ENCODE results near the gene TMEM158.

Gene TMEM158

DNA sequence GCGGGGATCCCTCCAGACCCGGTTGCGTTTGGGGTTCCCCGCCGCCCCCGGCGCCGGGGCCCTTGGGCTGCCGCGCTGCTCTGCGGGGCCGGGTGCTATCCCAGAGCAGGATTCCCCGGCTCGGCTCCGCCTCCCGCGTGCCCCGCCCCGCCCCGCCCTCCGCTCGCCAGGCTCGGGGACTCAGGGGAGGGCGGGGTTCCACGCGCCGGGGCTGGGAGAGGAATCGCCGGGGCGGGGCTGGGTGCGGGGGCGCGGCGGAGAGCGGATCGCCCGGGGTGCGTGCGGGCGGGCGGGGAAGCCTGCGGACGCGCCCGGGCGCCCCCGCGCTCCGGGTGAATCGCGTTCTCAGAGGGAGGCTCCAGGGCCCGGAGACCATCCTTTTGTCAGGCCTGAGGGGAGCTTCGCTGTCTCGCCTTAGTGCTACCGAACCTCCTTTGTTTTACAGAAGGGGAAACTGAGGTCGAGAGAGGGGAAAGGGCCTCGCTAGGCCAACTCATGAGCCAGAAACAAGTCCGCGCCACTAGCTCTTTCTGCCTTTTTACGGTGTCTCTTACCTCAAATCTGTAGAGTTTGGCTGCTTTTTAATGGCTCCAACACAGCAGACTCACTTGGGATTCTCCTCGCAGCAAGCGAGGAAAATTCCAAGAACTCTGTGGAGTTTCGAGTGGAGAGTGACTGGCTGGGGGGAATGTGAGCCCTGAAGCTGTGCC is at the start of gene TMEM158:
Gene TMEM158 (minus strand): TSS at position 82 of the 710 bp plus-strand sequence. CDS start 260 bp downstream, outside the sequence.
- peak; percentile 71 for DNase-seq (ENCODE audit: low spot score)

GRCh38 chr3:45275006-45275704 is 49.1 kb upstream of the TMEM158 start:
- DNase-seq (ENCODE audit: low spot score) = no peak

DNA sequence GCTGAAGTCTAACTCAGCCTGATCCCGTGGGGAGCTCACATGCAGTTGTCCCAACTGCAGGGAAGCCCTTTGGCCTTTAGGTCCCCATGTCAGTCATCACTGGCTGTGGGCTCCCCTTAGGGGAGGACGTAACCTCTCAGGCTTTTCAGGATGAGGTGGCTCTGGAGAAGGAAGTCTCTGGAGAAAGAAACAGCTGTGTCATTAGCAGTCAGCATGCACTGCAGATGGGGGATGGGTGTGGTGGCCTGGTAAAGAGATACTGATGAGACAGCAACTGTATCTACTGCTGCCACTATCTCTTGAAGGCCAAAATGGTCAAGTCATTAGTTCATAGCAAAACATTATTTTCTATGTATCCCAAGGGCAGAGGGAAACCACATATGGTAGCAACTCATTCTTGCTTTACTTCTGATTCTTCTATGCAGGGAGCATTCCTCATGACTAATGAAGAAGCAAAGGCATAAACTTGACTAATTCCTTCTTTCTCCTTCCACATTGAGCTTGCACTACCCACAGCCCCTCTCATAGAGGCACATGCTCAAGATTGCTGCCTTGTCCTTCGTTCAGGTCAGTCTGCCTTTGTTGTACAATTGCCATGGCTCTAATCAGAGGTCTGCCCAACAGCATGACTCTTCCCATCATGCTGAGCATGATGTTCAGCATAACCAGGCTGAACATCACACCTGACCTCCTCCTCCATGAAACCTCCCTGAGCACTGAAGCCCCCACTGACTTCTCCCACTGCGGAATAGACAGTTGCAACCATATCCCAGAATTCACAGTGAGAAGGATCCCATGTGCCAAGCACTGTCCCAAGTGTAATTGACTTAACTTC is 47.8 kb upstream of the TMEM158 start:
- DNase-seq (ENCODE audit: low spot score) = no peak

DNA sequence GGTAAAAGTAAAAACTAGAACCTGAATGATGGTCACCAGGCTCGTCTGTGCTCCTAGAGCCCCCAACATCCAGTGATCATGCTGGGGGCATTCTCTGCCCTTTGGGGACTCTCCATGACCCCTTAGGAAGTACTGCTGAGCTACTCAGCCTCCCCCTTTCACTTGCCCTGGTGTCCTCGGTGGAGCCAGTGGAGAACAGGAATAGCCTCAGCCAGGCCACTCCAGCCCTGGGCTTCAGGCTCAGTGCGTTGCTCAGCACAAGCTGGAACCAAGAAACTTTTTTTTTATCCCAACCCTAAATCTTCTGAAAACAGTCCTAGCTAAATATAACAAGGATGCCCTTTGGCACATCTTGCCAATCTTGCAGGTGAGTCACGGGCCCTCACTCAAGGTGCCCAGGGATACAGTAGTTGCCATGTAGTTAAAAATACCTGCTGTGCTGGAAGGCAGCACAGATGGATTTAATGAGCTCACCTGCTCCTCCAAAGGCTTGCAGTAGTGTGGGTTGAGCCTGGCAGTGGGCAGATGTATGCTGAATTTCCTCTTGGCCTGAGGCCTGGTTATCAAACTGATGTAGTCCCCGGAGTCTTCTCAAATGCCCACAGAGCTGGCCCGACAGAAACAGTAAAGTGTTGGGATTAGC is 46.9 kb upstream of the TMEM158 start:
- DNase-seq (ENCODE audit: low spot score) = no peak

DNA sequence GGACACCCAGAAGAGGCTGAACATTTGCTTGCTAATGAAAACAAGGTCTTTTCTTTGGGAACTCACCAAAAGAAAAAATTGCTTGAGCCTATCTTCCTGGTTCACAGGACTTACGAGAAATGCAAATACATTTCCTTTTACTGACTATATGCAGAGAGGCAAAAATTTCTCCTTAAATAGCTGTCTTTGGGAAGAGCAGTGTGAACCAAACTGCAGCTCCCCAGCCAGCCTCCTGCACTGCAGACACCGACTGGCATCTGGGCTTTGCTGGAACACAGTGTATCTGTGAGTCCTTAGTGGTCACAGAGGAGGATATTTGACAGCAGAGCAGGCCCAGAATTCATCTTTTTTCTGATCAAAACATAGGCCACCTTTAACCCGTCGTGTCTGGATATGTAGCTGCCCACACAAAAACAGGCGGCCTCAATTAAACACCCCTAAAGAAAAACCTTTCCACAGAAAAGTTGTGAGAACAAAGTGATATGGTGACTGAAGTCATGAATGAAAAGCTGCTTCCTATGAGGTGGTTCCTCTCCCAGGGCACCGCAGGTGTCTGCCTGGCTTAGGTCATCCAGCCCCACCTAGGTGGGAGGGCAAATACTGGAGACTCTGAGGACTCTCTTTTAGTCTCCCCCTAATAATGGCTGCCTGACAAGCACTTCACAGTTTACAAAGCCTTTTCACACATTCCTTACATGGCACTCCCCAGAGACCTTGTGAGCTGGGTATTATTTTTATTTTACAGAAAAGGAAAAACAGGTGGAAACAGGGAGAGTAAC is 46.1 kb upstream of the TMEM158 start:
- DNase-seq (ENCODE audit: low spot score) = no peak

GRCh38 chr3:45269952-45270351 is 43.9 kb upstream of the TMEM158 start:
- no peak for DNase-seq (ENCODE audit: low spot score)

DNA sequence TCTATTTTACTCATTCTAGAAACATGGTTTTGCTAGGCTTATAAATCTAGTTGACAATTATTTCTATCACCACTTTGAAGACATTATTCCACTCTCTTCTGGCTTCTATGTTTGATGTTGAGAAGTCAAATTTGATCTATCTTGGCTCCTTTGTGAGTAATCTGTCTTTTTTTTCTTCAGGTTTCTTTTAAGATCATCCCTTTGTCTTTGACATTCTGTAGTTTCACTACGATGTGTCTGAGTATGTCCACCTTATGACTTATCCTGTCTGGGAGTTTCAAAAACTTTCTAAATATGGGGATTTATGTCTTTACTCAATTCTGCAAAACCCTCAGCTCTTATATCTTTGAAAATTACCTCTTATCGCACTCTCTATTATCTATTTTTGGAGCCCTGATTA is 41.0 kb upstream of the TMEM158 start:
- DNase-seq (ENCODE audit: low spot score) = no peak

GRCh38 chr3:45261333-45262110 is 35.4 kb upstream of the TMEM158 start:
- DNase-seq (ENCODE audit: low spot score) = no peak

- DNase-seq (ENCODE audit: low spot score) = no peak
Observed at GRCh38 chr3:45259133-45259532, 33.0 kb upstream of the TMEM158 start.

DNA sequence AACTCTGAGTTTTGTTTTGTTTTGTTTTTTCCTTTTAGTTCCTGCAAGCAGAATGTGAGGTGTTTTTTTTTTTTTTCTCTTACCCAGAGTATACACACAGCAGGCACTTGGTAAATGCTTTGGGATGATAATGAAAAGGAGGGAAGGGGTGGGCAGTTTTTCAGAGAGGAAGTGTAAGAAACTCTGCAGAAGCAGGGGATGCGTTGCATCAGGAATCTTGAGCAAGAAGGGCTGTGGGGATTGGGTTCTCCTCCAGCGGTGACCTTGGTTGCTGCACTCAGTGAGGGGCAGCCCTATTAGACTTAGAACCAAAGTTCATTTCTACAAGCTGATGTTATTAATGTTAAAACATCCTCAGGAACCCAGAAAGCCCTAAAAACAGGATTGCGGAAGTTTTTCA is 32.2 kb upstream of the TMEM158 start:
- no peak for DNase-seq (ENCODE audit: low spot score)

DNA sequence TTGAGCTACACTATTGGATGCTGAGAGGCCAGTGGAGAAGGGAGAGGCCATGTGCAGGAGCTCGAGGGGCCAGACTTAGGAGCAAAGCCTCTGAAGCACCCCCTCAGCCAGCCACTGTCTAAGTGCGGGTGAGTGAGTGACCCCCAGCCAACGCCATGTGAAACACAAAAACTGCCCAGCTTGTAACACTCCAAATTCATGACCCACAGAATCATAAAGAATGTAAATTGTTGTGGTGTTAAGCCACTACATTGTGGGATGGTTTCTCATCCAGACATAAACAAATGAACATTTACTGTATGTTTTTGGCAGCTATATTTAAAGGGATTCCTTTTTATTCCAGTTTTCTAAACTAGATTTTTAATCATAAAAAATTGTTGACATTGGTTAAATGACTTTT is 27.2 kb upstream of the TMEM158 start:
- no peak for DNase-seq (ENCODE audit: low spot score)

DNA sequence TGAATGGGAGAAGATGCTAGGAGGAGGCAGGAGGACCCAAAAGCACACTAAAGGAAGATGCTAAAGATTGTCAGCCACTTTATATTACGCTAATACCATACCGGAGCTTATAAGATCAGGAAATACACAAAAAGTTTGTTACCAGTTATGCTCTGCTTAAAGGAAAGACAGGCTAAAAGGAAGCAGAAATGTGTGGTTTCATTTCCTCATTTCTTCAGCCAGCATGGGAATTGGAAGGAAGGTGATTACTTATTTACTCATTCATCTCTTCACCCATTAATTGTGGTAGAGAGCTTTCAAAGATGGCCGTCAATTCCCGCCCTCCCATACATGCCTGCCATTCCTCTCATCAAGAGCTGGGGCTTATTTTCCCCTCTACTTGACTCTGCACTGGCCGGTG is 26.7 kb upstream of the TMEM158 start:
- DNase-seq (ENCODE audit: low spot score) = no peak

DNA sequence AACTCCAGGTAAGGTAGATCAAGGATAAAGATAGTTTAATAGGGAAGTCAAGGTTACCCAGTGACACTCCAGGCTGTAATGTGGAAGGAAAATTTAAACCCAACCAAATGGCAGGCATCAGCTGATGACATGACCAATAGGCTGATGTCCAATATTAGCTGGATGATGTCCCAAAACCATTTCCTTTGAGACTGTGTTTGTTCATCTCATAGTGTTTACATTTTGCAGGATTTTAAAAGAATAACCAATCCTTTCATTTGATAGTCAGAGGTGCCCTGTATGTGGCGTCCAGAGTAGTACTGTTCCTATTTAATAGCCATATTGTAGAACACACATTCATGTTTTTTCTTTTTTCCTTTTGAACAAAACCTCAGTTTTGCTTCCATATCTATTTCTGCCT is 23.3 kb upstream of the TMEM158 start:
- DNase-seq (ENCODE audit: low spot score) = no peak

DNA sequence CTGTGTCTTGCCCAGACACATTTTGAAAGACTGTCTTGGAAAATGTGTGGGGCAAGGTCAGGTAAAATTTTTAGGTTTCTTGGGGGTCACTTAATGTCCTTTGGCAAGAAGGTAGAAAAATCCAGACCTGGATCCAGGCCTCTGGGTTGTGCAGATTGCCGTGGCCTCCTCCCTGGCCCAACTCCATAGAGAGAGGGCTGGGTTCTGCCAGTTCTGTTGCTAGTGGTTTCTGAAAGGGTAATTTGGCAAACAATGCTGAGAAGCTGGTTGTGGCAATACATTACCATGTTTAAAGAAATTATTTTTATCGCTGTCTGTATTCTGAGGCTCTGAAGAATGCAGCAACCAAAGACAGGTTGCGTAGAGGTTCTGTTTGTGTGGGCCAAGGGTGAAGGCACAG is 20.2 kb upstream of the TMEM158 start:
- peak; percentile 57 for DNase-seq (ENCODE audit: low spot score)

DNA sequence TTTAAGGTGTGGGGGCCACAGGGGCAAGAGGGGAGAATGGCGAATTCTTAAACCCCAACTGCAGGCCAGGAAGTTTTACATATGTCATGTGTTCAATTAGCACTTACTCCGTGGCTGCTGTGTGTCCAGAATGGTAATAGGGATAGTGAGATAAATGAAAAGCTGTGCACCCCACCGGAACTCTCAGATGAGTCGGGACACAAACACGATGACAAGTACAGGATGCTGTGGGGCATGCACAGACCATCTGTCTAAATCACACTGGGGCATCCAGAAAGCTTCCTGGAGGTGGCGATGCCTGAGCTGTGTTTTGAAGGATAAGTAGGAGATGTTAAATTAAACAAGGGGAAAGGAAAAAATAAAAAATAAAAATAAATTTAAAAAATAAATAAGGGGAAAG is 18.3 kb upstream of the TMEM158 start:
- DNase-seq (ENCODE audit: low spot score) = no peak

DNA sequence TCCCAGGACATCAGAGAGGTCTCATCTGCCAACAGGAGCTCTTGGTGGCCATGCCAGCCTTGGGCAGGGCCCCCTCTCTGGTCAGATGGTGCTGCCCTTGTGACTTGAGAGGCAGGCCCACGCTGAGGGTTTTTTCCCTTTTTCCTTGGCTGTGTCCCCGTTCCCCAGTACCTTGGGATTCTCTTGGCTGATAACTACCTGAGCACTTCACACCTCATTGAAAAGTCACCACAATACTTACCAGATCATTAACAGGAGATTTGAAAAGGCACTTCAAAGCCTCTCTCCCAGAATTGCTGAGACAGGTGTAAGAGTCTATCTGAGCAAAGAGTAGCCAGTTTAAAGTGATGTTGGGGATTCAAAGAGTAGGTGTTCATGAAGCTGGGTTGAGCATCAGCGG is 15.1 kb upstream of the TMEM158 start:
- DNase-seq (ENCODE audit: low spot score) = no peak

- no peak for DNase-seq (ENCODE audit: low spot score)
Observed at GRCh38 chr3:45240292-45240691, 14.2 kb upstream of the TMEM158 start.

DNA sequence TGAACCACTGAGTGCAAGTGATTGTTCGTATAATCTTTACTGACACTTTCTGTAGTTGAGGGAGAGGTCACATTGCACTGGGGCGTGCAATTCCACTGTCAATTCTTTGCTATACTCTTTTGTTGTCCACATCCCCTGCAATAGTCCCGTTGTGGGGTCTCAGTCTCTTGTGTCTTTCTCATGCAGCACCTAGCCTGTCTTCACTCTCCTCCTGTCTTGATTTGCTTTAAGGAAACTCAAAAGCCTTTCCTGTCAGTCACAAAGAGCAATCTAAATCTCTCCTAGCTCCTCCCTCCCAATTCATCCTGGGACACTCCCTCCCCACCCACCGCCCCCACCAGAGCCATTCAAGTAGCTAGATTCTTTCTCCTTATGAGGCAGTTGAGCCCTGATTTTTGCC is 13.2 kb upstream of the TMEM158 start:
- DNase-seq (ENCODE audit: low spot score) = no peak

GRCh38 chr3:45236964-45237363 is 10.9 kb upstream of the TMEM158 start:
- no peak for DNase-seq (ENCODE audit: low spot score)

DNA sequence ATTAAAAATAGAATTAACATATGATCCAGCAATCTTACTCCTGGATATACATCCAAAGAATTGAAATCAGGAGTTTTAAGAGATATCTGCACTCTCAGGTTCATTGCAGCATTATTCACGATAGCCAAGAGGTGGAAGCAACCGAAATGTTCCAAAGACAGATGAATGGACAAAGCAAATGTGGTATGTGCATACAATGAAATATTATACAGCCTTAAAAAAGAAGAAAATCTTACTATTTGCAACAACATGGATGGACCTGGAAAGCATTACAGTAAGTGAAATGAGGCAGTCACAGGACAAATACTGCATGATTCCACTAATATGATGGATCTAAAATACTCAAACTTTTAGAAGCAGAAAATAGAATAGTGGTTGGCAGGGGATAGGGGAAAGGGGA is 9.3 kb upstream of the TMEM158 start:
- DNase-seq (ENCODE audit: low spot score) = no peak

DNA sequence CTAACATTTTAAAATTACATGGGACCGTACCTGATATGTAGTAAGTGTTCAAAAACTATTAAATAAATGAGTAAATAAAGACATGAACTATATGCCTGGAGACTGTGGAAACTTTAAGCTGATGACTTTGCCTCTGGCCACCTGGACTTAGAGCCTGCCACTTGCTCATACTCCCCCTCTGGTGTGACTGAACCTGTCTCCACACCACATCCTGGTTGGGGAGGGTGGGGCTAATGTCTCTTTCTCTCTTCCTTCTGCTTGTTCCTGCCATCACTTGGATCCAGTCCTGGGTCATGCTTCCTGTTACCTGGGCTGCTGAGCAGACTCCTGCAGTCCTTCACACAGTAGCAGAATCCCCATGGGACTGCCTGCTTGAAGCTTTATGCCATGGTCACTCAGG is 8.2 kb upstream of the TMEM158 start:
- no peak for DNase-seq (ENCODE audit: low spot score)
